LNCaP clone FGC (cell line): ENCODE results near the gene CCDC170.
"Not testable (repeated sequence)": the region's sequence is repeated elsewhere in the genome, so short reads cannot be mapped to it uniquely, and the experiment has no call there.

Source experiments
- DNase-seq: peaks from one replicate; pipeline ENCODE4 v3.0.0-alpha.2; 2011; ENCODE audit warnings: low read depth
- H3K4me3 ChIP-seq: 2 replicates; pipeline ENCODE4 v1.5.1; 2011; ENCODE audit warnings: mild to moderate bottlenecking, low read depth, low read length, control low read depth
- CTCF ChIP-seq: IDR thresholded peaks from 2 replicates; pipeline ENCODE4 v1.5.1; 2012; ENCODE audit warnings: mild to moderate bottlenecking; ENCODE audit not compliant: control insufficient read depth, insufficient read depth; ENCODE audit errors: extremely low read depth

The CCDC170 gene

GRCh38 chr6:151451950-151452749 lies 41.7 kb upstream of the CCDC170 start, which contains the start of gene RMND1:
TSS of gene RMND1 (minus strand) at chr6:151452126. CDS start at chr6:151445811, 6,315 bp downstream.
- DNase-seq, result peak; percentile 100
- H3K4me3 ChIP-seq, result peak within 1 kb of the TSS; percentile 86
- no peak for TF ChIP-seq CTCF

GRCh38 chr6:151452750-151453427 lies 40.9 kb upstream of the CCDC170 start:
- peak; percentile 23 for DNase-seq
- H3K4me3 ChIP-seq, result peak overlapping the region; percentile 86
- TF ChIP-seq CTCF, result no peak

GRCh38 chr6:151455751-151456398 lies 37.9 kb upstream of the CCDC170 start:
- H3K4me3 ChIP-seq, DNase-seq: not testable (repeated sequence)

GRCh38 chr6:151461673-151462072 lies 32.1 kb upstream of the CCDC170 start:
- DNase-seq, result no peak
- TF ChIP-seq CTCF, result no peak
- no peak overlapping the region for H3K4me3 ChIP-seq

GRCh38 chr6:151464702-151465101 lies 29.1 kb upstream of the CCDC170 start:
- H3K4me3 ChIP-seq, result no peak overlapping the region
- no peak for TF ChIP-seq CTCF
- DNase-seq, result no peak

GRCh38 chr6:151475653-151476523 lies 17.9 kb upstream of the CCDC170 start:
- H3K4me3 ChIP-seq, result no peak overlapping the region
- DNase-seq, result no peak
- peak; percentile 56 for TF ChIP-seq CTCF
